ENCODE data around the gene SERPINE2.
"Not testable (repeated sequence)": the region's sequence is repeated elsewhere in the genome, so short reads cannot be mapped to it uniquely, and the experiment has no call there.

Gene SERPINE2

DNA sequence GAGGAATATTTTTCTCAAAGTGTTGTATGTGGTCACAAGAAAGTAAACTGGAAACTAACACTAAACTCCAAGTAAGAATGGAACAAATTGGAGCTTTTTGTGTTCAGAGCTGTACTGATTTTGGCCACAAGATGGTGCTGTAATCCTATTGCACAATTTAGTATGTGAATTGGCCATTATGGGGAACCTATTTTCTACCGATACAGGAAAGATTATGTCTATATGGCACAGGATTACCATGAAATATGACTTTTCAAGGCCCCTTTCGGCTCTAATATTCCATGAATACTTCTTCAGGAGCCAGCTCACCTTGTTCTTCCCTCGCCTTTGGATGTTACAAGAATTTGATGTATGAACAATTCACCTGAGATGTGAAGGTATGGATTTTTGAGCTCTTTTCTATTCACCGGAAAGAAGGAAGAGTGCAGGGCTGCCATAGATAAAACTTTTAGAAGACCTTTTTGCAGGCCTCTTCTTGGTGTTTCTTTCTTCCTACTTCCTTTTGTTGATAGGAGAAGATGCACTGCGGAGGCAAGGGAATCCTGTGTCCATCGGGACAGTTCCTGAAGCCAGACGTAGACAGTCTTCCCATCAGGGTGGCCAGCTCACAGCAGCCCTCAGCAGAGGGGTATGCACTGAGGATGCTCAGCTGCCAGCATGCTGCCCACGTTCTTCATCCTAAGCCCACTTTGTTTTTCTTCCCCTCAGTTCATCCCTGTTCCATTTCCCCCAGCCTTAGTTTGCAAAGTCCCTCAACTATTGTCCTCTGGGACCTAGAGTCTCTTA lies 68.5 kb downstream of the SERPINE2 start:
- DNase-seq: peak; percentile 33

DNA sequence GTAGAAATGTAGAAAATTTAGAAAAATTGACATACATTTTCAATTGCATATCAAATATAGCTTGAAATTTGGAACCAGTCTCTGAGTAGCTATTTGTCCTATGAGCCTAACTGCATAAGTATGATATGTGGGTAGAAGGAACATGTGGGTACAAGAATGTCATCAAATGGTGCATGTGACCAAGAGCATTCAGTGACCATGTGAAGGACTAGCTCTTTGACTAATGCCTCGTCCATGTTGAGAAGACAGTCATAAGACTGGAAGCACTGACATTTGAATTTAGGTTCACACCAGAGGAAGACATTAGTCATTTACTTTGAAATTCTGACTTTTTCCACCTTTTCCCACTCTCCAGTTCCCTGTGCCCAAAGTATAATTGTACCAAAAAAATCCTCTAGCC lies 69.2 kb downstream of the SERPINE2 start:
- no peak for DNase-seq

DNA sequence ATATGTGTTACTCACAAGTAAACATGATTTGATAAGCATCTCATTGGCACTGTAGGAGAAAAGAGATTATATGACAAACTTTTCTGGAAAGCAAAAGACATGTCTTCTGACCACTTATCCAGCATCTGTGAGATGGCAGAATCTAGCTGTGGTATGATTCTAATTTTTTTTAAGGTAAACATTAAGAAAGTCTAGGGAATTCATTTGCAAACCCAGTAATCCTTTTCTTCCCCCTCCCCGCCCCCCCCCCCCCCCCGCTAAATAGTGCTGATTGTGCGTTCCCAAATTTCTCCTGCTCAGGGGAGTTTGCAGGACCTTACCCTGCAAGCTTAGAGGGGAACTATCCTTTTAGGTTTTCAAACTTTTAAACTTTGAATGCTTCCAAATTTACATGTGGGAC lies 69.8 kb downstream of the SERPINE2 start:
- DNase-seq: no peak

DNA sequence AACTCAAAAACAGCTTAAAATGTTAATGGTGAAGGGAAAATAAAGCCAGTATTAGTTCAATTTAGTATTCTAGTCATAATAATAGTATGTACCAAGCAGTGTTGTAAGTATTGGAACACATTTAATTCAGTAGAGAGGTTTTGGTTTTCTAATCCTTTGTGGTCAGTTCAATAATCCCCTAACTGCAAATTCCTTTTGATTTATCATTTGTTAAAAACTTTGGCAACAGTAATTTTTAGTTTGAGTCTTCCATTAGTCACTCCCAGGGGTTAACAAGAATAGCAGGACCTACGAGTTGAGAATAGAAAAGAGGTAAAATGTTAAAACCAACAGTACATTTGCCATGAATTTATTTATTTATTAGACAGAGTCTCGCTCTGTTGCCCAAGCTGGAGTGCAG lies 71.1 kb downstream of the SERPINE2 start:
- DNase-seq: no peak

DNA sequence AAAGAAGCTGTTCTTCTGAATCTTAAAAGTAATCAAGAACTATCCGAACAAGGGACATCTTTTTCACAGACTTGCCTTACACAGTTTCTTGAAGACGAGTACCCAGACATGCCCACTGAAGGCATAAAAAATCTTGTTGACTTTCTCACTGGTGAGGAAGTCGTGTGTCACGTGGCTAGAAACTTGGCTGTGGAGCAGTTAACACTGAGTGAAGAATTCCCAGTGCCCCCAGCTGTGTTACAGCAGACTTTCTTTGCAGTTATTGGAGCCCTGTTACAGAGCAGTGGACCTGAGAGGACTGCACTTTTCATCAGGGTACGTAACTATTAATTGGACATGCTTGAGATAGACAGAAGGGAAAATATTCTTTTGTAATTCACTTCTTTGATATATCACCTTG lies 79.4 kb downstream of the SERPINE2 start:
- no peak for DNase-seq

DNA sequence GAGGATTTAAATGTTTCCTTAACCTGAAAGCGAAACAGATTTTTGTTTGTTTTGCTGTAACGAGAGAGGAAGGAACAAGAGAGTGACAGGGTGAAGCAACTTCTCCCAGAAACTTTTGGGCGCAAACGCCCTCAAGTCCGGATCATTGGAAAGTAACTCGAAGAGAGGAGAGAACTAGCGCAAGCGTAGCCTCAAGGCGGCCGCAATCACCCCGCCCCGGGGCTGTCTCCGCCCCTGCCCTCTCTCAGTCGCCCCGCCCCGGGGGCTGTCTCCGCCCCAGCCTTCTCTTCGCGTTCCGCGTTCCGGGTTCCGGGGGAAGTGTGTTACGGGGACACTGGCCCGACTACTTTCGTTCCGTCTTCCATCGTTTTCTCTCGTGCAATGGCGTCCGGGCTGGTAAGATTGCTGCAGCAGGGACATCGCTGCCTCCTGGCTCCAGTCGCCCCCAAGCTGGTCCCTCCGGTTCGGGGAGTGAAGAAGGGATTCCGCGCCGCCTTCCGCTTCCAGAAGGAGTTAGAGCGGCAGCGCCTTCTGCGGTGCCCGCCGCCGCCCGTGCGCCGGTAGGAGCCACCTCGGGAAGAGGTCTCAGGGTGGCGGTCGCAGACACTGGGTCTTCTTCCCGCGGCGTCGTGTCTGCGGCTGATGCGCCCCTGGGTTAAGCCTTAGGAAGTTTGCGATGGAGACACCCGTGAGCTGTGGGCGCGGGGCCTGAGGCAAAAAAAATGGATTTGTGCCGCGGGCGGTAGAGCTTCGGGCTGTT lies 81.8 kb downstream of the SERPINE2 start, which contains the start of gene MRPL44:
MRPL44 (plus strand) TSS at position 372 of the 760 bp plus-strand sequence; CDS start at position 382, 10 bp downstream.
- DNase-seq: peak; percentile 89

DNA sequence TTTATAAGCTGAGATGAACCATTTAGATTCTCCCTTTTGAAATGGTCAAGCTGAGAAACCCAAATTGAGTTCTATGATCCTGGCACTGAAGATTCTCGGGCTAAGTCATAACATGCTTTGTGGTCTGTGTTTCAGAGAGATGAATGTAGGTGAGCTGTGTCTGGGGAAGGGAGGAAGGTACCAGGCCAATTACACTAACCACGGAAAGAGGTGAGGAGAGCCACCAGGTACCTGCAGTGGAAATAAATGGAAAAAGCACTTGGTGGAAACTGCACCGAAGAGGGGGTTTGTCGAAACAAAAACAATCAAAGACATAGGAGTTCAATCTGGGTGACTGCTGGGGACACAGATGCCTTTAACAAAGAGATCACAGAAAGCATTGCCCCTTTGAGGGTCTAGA lies 82.8 kb downstream of the SERPINE2 start:
- no peak for DNase-seq

DNA sequence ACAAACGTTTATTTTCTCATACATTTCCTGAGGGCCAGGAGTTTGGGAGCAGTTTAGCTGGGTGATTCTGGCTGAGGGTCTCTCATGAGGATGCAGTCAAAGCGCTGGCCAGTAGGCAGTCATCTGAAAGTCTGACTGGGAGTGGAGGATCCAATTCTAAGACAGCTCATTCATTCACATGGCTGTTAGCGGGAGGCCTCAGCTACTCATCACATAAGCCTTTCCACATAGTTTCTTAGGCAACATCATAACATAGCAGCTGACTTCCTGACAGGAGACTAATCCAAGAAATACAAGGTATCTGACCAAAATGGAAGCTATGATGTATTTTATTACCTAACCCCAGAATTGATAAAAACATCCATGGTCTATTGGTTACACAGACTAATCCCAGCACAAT lies 84.7 kb downstream of the SERPINE2 start:
- DNase-seq: no peak

DNA sequence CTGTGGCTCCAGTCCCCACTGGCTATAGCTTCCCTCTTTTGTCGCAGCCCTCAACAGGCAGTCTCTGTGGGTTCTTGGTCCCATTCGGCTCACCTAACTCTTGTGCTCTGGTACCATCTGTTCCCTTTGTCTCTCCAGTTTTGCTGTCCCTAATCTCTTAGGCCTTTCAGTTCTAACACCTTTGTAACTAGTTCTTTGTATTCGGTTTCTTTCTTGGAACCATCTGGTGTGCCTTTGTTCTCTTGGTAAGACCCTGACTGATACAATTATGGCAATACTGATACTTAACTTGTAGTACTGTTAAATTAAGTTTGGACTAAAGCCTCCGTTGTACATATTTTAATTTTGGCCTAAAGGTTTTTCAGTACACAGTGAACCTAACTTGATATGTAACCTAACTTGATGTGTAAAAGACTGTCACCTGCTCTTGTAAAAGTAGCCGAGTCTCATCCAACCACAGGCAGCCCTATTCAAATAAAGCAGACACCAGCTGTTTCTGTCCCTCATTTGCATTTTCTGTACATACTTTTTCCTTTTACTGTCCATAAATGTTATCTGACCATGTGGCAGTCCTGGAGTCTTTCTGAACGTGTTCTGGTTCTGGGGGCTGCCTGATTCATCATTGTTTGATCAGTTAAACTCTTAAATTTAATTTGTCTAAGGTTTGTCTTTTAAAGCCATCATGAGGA lies 86.7 kb downstream of the SERPINE2 start:
- no peak for DNase-seq

DNA sequence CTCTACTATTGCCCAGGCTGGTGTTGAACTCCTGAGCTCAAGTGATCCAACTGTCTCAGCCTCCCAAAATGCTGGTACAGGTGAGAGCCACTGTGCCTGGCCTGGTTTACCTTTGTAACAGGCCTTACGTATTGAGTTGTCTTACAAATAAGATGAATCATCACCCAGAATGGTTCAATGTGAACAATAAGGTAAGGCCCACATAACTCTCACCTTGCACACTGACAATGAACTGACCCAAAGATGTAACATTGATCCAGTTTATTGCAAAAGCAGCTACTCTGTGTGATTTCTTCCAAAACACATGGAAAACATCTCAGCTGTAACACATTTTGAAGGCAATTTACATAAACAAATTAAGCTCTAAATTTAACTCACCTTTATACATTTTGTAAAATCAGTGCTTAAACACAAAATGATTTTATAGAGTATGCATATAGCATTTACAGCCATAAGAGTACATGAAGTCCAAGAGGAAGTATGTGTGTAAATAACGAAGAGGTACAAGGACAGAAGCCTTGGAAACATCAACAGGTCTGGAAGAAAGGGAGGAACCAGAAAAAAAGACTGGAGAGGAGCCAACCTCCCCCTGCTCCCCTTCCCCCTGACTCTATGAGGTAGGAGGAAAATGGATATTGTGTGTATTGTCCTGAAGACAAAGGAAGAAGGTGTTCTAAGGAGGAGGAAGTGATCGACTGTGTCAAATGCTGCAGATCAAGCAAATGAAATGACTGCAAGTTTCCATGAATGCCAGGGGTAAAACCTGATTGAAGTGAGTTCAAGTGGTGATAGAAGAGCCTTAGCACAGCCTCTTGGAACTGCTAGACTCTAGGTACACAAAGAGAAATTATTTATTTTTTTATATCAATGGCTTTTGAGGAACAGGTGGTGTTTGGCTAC lies 88.4 kb downstream of the SERPINE2 start:
- DNase-seq: peak; percentile 56

DNA sequence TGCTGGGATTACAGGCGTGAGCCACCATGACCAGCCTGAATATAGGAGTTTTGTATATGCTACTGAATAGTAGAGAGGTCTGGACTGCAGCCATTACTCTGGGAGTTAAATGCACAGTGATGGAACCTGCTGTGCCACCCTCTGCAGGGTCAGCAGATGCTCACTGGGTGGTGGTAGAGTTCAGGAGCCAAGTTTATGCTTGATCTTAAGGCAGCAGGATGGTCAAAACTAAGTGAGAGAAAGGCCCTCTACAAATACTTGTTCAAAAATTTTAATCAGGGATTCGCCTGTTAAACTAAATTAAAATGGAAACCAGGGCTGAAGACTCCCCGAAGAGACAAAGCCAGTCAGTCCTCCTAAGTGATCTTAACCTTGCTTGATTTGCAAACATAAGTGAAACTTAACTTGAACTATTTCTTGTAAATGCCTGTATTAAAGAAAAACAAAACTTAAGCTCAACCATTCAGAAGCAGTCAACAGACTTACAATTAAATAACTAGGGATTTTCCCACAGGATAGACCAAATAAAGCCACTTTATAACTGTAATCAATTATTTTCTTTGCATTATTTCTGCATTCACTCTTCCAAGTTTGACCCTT lies 89.7 kb downstream of the SERPINE2 start:
- no peak for DNase-seq

DNA sequence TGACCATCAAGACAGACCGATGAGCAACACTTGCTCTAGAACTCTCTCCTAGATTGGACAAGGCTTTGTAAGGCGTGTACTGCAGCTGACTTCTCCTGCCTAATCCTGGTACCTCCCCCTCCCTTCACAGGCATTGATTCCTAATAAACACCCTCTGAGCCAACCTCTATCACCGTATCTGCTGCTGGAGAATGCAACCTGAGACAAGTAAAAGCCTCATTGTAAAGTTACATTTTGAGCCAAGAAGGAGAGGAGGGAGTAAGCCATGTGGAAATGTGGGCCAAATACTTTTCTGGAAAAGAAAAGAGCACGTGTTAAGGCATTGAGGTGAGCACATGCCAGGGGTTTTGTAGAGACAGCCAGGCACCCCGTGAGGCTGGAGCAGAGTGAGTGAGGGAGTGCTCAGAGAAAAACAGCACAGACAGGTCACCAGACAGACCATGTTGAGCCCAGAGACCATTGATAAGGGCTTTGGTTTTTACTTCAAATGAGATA lies 91.3 kb downstream of the SERPINE2 start:
- DNase-seq: no peak

DNA sequence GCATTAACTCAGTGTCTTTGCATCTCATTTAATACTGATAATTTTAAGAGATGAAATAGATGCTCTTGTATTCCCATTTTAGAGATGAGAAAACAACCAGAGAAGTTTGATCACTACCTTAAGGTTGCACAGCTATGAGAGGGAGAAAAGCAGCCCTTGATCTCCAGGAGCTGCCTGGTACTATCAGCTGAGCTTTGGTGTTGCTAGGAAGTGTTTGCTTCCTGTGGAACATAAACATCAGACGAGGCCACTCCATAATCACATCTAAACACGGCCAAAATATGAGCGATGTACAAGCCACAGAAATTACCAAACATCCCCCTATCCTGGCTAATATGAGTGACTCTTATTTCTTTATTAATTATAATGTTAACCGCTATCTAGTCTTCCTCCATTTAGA lies 93.3 kb downstream of the SERPINE2 start:
- no peak for DNase-seq

DNA sequence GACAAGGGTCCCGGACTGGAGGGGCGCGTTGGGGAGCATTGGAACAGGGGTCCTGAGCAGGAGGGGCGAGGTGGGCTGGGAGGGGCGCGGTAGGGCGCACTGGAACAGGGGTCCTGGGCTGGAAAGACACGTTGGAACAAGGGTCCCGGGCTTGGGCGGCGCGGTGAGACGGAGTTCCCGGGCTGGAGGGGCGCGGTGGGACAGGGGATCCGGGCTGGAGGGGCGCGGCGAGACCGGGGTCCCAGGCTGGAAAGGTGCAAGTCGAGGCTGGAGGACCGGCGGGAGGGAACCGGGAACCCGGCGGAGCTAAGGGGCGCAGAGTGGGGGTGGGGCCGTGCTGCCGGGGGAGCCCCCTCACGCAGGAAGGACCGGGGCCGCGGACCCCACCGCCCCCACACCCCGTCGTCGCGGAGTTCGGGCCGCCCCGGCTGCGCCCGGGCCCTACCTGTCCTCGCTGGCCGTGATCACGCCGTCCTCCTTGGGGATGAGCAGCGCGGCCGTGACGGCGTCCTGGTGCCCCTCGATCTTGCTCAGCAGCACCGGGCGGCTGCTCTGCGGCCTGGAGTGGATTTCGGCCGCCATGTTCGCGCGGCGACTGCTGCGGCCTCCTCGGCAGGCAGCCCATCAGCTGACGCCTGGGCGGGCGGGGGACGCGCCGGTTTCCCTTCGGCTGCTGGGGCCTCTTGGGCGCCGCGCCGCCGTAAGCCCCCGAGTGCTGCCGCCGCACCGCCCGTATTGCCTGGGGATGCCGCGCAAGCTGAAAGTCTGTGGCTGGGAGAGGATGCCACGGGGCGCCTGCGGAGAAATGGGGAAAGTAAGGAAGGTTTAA lies 94.2 kb downstream of the SERPINE2 start, which contains the start of gene WDFY1:
WDFY1 (minus strand) TSS at position 633 of the 829 bp plus-strand sequence; CDS start at position 582, 51 bp downstream.
- DNase-seq: peak; percentile 65

DNA sequence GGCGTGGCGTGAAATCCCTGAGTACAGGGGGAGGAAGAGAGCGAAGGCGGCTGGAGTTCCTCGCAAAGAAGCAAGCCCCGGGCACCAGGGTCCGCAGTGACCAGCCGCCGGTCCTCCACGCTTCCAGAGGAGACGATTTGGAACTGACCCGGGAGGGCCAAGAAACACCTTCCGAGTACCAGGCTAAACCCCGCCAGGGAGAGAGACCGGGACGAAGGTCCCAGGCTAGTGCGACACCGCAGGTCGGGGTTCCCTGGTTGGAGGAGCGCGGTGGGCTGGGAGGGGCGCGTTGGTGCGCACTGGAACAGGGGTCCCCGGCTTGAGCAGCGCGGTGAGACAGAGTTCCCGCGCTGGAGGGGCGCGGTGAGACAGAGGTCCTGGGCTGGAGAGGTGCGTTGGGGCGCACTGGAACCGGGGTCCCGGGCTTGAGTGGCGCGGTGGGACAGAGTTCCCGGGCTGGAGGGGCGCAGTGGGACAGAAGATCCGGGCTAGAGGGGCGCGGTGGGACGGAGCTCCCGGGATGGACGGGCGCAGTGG lies 94.9 kb downstream of the SERPINE2 start:
- DNase-seq: no peak

DNA sequence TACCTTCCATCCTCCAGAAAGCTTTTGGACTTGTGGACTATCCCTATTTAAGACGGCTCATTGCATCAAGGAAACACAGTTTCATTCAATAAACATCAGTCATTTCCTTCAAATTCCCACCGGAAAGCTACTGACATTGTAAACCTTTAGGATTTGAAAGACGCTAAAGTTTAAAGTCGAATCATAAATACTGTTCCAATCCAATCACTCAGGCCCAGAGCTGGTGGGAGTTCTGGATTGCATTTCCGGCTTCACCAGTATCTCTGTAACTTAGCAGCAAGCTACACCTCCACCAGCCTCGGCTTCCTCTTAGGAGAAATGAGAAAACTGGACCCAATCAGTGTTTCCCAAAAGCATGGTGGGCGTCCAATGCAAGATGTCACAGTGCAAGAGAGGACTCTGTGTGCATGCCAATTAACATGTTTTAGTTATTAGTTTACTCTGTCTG lies 95.5 kb downstream of the SERPINE2 start:
- DNase-seq: no peak

DNA sequence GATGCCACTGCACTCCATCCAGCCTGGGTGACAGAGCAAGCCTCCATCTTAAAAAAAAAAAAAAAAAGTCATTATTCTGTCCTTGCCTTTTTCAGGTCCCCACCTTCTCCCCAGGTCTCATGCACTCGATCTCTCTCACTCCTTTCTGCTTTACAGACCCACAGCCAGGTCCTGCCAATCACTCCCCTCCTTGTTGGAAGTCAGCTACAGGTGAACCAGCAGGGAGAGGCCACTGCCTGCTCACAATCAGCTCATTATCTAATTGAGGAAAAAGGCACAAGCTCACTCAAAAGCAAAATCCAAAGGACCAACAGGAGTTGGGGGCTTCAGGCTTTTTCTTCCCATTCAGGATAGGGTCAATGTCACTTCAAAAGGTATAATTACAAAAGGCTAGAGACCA lies 96.0 kb downstream of the SERPINE2 start:
- no peak for DNase-seq

DNA sequence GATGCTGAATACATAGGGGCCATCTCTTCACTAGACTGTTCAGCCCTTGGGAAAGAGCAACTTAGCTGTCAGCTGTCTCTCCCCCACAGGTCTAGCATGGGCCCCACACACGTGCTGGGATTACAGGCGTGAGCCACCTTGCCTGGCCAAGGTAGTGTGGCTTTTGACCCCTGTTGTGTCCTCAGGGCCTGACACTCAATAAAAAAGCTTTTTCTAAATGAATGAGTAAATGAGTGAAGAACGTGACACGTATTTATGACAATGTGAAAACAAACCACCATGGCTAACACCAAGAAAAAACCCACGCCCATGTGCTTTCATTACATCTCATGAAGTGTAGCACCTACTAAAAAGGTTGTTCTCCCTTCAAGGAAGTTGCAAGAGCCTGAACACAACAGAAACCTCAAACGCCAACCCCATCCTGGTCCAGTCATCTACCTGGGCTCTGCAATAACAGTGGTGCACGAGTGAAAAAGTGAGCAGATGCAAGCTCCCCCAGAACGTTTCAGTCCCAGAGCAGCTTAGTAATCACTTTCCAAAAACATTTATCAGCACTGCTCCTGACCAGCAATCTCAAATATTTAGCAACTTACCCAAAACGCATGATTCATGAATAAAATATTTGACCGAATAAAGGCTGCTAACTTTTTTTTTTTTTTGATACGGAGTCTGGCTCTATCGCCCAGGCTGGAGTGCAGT lies 97.4 kb downstream of the SERPINE2 start:
- DNase-seq: no peak

DNA sequence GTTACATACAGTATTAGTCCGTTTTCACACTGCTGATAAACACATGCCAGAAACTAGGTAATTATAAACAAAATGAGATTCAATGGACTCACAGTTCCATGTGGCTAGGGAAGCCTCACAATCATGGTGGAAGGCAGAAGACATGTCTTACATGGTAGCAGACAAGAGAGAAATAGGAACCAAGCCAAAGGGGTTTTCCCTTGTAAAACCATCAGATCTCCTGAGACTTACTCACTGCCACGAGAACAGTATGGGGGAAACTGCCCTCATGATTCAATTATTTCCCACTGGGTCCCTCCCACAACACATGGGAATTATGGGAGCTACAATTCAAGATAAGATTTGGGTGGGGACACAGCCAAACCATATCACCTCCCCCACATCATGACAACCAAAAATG lies 99.6 kb downstream of the SERPINE2 start:
- not testable (repeated sequence) for DNase-seq

DNA sequence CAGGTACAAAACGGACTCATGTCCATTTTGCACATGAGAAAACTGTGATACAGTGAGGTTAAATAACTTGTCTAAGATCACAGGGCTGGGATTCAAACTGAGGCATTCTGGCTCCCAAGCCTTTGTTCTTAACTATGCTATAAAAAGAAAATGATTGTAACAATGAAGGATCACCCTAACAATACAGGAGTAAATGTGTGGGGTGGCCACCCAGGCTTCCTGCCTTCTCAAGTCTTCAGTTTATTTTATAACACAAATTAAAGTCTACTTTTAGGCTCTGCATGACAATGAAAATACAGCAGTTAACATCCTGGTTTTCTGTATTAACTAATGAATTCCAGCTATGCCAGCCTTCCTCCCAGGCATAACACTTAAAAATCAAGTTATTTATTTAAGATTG lies 101.6 kb downstream of the SERPINE2 start:
- no peak for DNase-seq
